Parietal lobe (tissue), 1 donor: ENCODE data around the gene PALM2AKAP2. TPM values are rescaled to one million over a fixed set of nuclear protein-coding genes. Genes with fewer than 3 reads are reported as not detected.

Source experiments
- total RNA-seq: library from RNA; depleted of rRNA; stranded (reverse); fragments of >200 nt; gene quantifications from one replicate; pipeline ENCODE4 v1.2.3, GENCODE V29; 2014

PALM2AKAP2 gene
- total RNA-seq, result 4.4 TPM

DNA sequence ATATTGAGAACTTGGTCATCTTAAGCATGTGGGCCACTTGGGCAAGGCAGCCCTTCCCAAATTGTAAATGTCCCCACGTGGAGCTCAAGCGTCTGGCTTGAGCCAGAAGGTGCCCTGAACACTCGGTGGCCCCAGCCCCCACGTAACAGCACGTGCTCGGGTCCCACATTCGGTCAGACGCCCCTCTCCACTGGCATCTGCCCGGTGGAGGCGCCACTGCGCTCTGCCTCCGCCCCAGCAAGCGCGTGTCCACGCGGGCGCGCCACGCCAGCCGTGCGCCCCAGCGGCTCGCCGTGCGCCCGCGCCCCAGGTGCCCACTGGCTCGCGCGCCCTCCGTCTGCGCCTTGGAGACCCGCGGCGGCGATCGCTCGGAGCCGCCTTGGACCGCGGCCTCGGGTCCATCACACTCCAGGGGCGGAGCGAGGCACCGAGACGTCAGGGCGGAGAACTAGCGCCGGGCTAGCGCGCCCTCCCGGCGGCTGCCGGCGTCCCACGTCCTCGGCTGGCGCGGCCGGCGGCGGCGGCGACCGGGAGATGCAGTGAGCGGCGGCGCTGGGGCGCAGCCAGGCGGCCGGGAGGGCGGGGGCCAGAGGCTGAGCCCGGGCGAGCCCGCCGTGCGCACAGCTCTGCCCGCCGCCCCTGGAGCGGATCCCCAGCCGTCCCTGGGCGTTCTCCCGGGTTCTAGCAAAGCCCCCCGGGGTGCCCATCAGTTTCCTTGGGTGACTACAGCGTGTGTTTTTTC lies at the start of gene PALM2AKAP2:
Gene PALM2AKAP2 (plus strand): TSS at position 488 of the 742 bp plus-strand sequence. CDS start 291 bp downstream, outside the sequence.

